A549 (cell line): ENCODE measurements around the gene ETV7.

Source experiments
- CTCF ChIP-seq: fragments of >200 bp; sonication (Bioruptor Twin); formaldehyde crosslinking; IDR thresholded peaks from 3 replicates; pipeline ENCODE4 v1.5.1; 2016
- MYC ChIP-seq: IDR thresholded peaks from 2 replicates; pipeline ENCODE4 v1.6.1; 2012; ENCODE audit warnings: mild to moderate bottlenecking, inconsistent platforms, low read length, improper control_type of control experiment, borderline replicate concordance
- POLR2A ChIP-seq: IDR thresholded peaks from 2 replicates; pipeline ENCODE4 v1.6.1; 2012; ENCODE audit warnings: mild to moderate bottlenecking, low read length

- TF ChIP-seq POLR2A (no peak), MYC (no peak), CTCF (no peak)
Observed at GRCh38 chr6:36331381-36331780, 56.1 kb downstream of the ETV7 start.
